HG03064 (cell line): ENCODE data around the gene RIPOR3.
"Not testable (repeated sequence)": the region's sequence is repeated elsewhere in the genome, so short reads cannot be mapped to it uniquely, and the experiment has no call there.

Source experiments
- ATAC-seq: cut with Tn5 transposase; IDR thresholded peaks from one replicate; pipeline ENCODE4 v1.9.1; 2021; ENCODE audit warnings: low read depth; ENCODE audit not compliant: unreplicated experiment

RIPOR3 gene

GRCh38 chr20:50560867-50561266, 130.5 kb downstream of the RIPOR3 start:
- no peak for ATAC-seq

- ATAC-seq = no peak
Measured at GRCh38 chr20:50559856-50560638, 131.3 kb downstream of the RIPOR3 start.

GRCh38 chr20:50559149-50559548, 132.2 kb downstream of the RIPOR3 start:
- ATAC-seq = no peak

- ATAC-seq = no peak
Measured at GRCh38 chr20:50558483-50558925, 132.8 kb downstream of the RIPOR3 start.

GRCh38 chr20:50557549-50558134, 133.7 kb downstream of the RIPOR3 start:
- no peak for ATAC-seq

DNA sequence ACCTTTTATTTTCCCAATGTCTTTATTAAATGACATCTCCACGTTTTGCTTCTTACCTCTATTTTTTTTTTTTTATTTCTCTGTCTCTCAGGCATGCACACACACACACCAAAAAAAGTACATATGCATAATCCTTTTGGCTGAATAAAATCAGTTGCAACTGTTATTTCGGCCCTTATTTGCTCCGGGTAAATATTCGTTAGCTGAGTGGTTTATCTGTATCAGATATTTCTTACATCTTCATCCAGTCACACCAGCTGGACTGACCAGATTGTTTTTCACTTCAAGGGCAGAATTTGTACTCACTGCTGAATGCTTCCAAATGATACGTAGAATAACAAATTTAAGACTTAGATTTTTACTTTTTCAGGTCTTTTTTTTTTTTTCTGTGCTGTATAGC, 135.7 kb downstream of the RIPOR3 start:
- ATAC-seq = no peak

DNA sequence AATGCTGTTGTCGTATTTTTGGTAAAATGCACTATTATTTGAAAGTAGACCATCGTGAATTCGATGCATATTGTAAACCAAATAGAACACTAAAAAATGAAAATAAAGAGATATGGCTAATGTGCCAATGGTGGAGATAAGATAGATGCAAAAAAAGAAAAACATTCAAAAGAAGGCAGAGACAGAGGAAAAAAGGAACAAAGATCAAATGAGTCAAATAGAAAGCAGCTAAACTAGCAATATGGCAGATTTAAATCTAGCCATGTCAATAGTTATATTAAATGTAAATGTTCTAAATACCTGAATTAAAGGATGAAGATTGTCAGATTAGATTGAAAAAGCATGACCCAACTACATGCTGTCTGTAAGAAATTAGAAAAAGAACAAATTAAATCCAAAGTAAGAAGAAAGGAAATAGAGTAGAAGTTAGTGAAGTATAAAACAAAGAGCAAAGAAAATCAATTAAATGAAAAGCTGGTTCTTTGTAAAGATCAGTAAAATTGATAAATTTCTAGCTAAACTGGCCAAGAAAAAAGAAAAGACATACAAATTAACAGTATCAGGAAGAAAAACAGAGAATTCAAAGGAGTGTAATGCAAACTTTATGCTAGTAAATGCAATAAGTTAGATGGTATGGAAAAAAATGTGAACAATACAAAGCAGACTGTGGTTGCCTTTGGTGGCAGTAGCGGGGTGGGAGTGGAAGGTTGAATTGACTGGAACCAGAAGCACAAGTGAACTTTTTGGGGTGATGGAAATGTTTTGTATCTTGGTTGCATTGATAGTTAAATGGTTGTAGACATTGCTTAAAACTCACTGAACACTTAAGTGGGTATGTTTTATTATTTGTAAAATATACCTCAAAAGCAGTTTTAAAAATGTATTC, 136.4 kb downstream of the RIPOR3 start:
- no peak for ATAC-seq

DNA sequence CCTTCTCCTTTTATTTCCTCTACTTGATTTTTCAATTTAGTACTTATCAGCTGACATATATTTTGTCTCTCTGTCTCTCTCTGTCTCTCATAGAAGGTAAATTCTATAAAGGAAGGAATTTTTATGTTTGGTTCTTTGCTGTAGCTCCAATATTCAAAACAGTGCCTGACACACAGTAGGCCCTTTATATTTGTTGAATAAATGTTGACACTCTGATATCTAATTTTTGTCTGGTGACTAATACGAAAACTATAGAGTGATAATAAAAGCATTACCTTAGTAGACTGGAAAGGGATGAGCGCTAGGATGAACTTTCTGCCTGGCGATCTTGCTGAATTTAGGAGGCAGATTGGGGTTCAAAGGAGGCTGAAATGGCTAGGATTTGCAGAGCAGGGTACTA, 138.4 kb downstream of the RIPOR3 start:
- no peak for ATAC-seq

DNA sequence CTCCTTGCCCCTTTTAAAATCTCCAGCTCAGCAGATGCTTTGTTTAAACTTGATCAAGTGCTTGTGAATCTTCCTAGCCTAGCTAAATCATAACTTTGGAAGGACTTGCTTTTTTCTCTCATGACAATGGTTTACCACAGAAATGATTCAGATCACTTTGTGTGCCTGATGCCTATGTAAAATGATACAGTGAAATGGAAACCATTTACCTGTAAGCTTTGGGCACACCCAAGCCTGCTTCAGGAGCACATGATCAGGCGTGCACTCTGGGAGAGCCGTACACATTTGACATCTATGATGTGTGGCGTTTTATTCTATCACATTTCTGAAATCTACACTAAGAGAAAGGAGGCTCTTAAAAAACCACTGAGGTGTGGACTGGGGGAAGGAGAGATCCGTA, 140.1 kb downstream of the RIPOR3 start:
- no peak for ATAC-seq

- no peak for ATAC-seq
Measured at GRCh38 chr20:50550531-50550930, 140.8 kb downstream of the RIPOR3 start.

GRCh38 chr20:50548396-50548795, 142.9 kb downstream of the RIPOR3 start:
- no peak for ATAC-seq

DNA sequence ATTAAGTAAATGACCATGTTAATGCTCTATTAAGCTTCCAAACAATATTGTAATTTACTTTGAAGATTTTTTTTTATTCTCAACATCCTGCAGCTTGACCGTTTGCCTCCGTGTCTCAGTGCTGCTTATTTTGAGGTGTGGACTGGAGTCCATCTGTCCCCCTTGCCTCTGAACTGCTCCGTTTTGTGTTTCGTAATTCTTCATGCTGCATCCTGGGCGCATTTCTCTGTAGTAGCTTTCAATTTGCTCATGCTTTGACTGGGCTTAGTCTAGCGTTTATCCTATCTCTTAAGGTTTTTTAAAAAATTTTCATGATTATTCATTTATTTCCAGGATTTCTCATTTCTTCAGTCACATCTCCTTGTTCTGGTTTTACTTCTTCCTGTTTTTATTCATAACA, 143.4 kb downstream of the RIPOR3 start:
- ATAC-seq = no peak

- ATAC-seq = no peak
Measured at GRCh38 chr20:50546729-50547314, 144.5 kb downstream of the RIPOR3 start.

DNA sequence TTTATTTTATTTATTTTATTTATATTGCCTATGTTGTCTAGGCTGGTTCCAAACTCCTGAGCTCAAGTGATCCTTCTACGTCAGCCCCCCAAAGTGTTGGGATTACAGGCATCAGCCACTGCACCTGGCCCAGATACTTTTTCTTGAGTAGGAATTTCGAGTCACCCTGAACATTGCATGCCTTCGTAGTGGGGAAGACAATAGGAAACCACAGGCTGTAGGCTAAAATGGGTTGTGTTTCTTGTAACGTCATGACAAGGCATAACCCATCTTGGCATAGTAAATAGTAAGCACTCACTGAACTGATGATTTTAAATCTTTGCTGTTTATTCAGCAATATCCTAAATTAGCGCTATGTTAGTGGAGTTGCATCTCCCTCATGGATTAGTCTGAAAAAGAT, 146.2 kb downstream of the RIPOR3 start:
- no peak for ATAC-seq

DNA sequence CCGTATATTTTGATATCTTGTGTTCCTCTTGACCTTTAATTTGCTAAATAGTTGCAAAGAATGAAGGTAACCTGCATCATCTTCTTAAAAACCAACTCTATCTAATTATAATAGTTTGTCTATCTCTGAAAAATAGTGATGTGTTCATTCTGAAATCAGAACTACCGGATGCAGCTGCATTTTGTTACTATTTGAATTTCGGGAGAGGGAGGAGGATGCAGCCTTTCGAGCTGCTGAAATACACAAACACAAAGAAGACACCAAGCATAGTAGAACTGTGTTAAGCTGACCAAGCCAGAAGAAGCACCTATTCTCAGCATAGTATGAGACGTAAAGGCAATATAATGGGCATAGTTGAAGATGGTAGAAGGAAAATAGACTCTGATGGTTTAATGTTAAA, 148.0 kb downstream of the RIPOR3 start:
- ATAC-seq = no peak

- no peak for ATAC-seq
Measured at GRCh38 chr20:50541606-50542041, 149.7 kb downstream of the RIPOR3 start.

- no peak for ATAC-seq
Measured at GRCh38 chr20:50540620-50541605, 150.4 kb downstream of the RIPOR3 start.

DNA sequence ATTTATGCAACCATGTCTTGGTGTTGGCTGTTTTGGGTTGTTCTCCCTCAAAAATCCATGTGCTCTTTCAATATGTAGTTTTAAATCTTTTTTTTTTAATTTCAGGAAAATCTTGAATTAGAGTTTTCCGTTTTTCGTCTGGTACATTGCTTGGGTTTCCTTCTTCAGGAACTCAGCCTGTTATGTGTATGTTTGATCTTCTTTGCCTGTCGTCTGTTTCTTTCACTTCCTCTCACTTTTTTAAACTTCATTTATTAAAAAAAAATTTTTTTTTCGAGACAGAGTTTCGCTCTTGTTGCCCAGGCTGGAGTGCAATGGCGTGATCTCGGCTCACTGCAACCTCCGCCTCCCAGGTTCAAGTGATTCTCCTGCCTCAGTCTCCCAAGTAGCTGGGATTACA, 151.5 kb downstream of the RIPOR3 start:
- not testable (repeated sequence) for ATAC-seq

- ATAC-seq = no peak
Measured at GRCh38 chr20:50538276-50538675, 153.1 kb downstream of the RIPOR3 start.
